Neural progenitor cell (in vitro differentiated cells): ENCODE data around the gene SMC5.

Source experiments
- EZH2 ChIP-seq: fragments of 200-600 bp; sonication (generic); IDR thresholded peaks from 2 replicates; pipeline ENCODE4 v1.6.1; 2017; ENCODE audit warnings: antibody characterized with exemption, mild to moderate bottlenecking, moderate library complexity
- EZH2phosphoT487 ChIP-seq: fragments of 200-600 bp; sonication (generic); IDR thresholded peaks from 2 replicates; pipeline ENCODE4 v1.6.1; 2017; ENCODE audit warnings: antibody characterized with exemption
- TF ChIP-seq, protein P1 (sequence below): fragments of 200-600 bp; sonication (generic); IDR thresholded peaks from 2 replicates; pipeline ENCODE4 v1.5.1; 2017; ENCODE audit warnings: antibody characterized with exemption, mild to moderate bottlenecking

DNA sequence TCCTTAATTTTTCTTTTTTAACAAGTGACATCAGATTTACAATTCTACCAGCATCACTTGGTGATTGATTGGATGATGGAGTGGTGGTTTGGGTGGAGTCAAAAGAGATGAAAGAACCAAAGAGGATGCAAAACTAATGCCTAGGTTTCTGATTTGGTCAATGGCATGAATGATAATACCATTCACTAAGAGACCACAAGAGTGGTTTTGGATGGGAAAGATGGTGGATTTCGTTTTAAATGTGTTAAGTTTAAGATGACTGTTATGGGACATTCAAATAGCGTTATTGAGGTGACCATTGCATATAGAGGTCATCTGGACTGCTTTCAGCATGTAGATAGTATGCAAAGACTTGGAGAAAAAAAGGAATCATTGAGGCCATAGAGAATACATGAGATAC, 3.6 kb downstream of the SMC5 start:
- TF ChIP-seq, protein P1, sequence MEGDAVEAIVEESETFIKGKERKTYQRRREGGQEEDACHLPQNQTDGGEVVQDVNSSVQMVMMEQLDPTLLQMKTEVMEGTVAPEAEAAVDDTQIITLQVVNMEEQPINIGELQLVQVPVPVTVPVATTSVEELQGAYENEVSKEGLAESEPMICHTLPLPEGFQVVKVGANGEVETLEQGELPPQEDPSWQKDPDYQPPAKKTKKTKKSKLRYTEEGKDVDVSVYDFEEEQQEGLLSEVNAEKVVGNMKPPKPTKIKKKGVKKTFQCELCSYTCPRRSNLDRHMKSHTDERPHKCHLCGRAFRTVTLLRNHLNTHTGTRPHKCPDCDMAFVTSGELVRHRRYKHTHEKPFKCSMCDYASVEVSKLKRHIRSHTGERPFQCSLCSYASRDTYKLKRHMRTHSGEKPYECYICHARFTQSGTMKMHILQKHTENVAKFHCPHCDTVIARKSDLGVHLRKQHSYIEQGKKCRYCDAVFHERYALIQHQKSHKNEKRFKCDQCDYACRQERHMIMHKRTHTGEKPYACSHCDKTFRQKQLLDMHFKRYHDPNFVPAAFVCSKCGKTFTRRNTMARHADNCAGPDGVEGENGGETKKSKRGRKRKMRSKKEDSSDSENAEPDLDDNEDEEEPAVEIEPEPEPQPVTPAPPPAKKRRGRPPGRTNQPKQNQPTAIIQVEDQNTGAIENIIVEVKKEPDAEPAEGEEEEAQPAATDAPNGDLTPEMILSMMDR, result no peak
- no peak for TF ChIP-seq EZH2
- no peak for TF ChIP-seq EZH2phosphoT487
